Measurements from ENCODE around the gene ZNHIT1. TPM values are rescaled to one million over a fixed set of nuclear protein-coding genes. Genes with fewer than 3 reads are reported as not detected.

ZNHIT1 gene
- total RNA-seq, 4 donors from 2014 or later: 60.6 to 86.7 (median 77.6) TPM

GRCh38 chr7:101271021-101271420 lies 53.1 kb downstream of the ZNHIT1 start:
- Histone ChIP-seq H3K4me3 (no peak overlapping the region), H3K36me3 (no peaks in the 10 kb centered on the region), H3K27ac (replicated peaks in 1 of 4) (no peak overlapping the region), H3K27me3 (peaks cover 0 to 23% (median 0%) of the 10 kb centered on the region in 4 donors), H3K4me1 (no peaks in the 10 kb centered on the region), H3K9me3 (no peaks in the 10 kb centered on the region)
- TF ChIP-seq POLR2A (IDR thresholded peaks at IDR 0.05; ENCODE audit: low read depth) (no peak), EP300 (IDR thresholded peaks at IDR 0.05) (no peak), POLR2AphosphoS5 (IDR thresholded peaks at IDR 0.05) (no peak)
- TF ChIP-seq, protein P1, sequence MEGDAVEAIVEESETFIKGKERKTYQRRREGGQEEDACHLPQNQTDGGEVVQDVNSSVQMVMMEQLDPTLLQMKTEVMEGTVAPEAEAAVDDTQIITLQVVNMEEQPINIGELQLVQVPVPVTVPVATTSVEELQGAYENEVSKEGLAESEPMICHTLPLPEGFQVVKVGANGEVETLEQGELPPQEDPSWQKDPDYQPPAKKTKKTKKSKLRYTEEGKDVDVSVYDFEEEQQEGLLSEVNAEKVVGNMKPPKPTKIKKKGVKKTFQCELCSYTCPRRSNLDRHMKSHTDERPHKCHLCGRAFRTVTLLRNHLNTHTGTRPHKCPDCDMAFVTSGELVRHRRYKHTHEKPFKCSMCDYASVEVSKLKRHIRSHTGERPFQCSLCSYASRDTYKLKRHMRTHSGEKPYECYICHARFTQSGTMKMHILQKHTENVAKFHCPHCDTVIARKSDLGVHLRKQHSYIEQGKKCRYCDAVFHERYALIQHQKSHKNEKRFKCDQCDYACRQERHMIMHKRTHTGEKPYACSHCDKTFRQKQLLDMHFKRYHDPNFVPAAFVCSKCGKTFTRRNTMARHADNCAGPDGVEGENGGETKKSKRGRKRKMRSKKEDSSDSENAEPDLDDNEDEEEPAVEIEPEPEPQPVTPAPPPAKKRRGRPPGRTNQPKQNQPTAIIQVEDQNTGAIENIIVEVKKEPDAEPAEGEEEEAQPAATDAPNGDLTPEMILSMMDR (IDR thresholded peaks at IDR 0.05): no peak
- DNase-seq (ENCODE audit: extremely low spot score): no peak
- intact Hi-C loops (cut with DNase I): no loop called here
- WGBS: 79% methylated on average over 5 of the region's 5 CpGs

- TF ChIP-seq POLR2AphosphoS5 (IDR thresholded peaks at IDR 0.05) (no peak), POLR2A (IDR thresholded peaks at IDR 0.05; ENCODE audit: low read depth) (no peak)
- TF ChIP-seq, protein P1 (IDR thresholded peaks at IDR 0.05): no peak
- Histone ChIP-seq H3K9me3 (no peaks in the 10 kb centered on the region), H3K4me3 (no peak overlapping the region), H3K4me1 (no peaks in the 10 kb centered on the region), H3K27me3 (peaks cover 0 to 43% (median 0%) of the 10 kb centered on the region in 4 donors), H3K36me3 (no peaks in the 10 kb centered on the region), H3K27ac (replicated peaks in 1 of 4) (no peak overlapping the region)
- intact Hi-C loops (cut with DNase I): no loop called here
- 53% methylated on average over 4 of the region's 4 CpGs for WGBS
- DNase-seq (ENCODE audit: extremely low spot score): no peak
Measured at GRCh38 chr7:101273206-101273605, 55.2 kb downstream of the ZNHIT1 start.

Small RNAs within 50 kb of the gene (small RNA-seq; reads per million reads assigned to genes)
- gene RNU6-1104P: 0 to 0.19 (median 0) reads per million in 3 donors

Other genes starting within 250 kb of the ZNHIT1 start
- gene MUC12, start 248.6 kb upstream of the ZNHIT1 start, total RNA-seq: 1 to 10 TPM in 2 of 4 donors, not detected in 2; 1.1 to 2.5 TPM
- gene MUC17, start 198.1 kb upstream of the ZNHIT1 start, total RNA-seq: under 1 TPM in 1 of 4 donors, not detected in 3; 0.06 TPM
- gene TRIM56, start 132.7 kb upstream of the ZNHIT1 start, total RNA-seq: 10 to 100 TPM; 16.2 to 25.1 (median 22.9) TPM
- gene SERPINE1, start 91.1 kb upstream of the ZNHIT1 start, total RNA-seq: 10 to 100 TPM in 2 of 4 donors, 1 to 10 TPM in 2; 9.4 to 54.2 (median 18.2) TPM
- 10 to 100 TPM; 28.2 to 44.4 (median 35.5) TPM for gene AP1S1, start 63.7 kb upstream of the ZNHIT1 start, total RNA-seq
- under 1 TPM in 3 of 4 donors, not detected in 1; 0.23 to 0.33 (median 0.26) TPM for gene VGF, start 52.6 kb upstream of the ZNHIT1 start, total RNA-seq
- gene NAT16, start 37.9 kb upstream of the ZNHIT1 start, total RNA-seq: not detected
- under 1 TPM in 1 of 4 donors, not detected in 3; 0.17 TPM for gene MOGAT3, start 17.1 kb upstream of the ZNHIT1 start, total RNA-seq
- 10 to 100 TPM; 30.3 to 60.2 (median 50.1) TPM for gene PLOD3, start 584 bp upstream of the ZNHIT1 start, total RNA-seq
- gene CLDN15, start 19.6 kb downstream of the ZNHIT1 start, total RNA-seq: 1 to 10 TPM; 5.3 to 9.1 (median 6.4) TPM
- gene FIS1, start 26.9 kb downstream of the ZNHIT1 start, total RNA-seq: 100 to 1,000 TPM; 216 to 310 (median 295) TPM
- 10 to 100 TPM; 25.2 to 33.1 (median 28.5) TPM for gene IFT22, start 103.6 kb downstream of the ZNHIT1 start, total RNA-seq
- gene COL26A1, start 144.7 kb downstream of the ZNHIT1 start, total RNA-seq: not detected